Measurements from ENCODE around the gene FAM131A.

DNA sequence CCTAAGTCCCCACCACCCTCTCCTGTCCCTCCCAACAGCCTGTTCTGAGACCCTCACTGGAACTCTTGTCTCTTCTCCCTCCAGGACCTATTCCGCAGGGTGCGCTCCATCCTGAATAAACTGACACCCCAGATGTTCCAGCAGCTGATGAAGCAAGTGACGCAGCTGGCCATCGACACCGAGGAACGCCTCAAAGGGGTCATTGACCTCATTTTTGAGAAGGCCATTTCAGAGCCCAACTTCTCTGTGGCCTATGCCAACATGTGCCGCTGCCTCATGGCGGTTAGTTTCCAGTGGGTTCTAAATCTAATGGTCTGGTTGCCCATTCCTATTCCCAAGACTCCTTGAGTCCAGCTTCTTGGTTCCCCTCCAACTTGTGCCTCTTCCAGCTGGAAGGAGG lies 13.7 kb upstream of the FAM131A start:
- TF ChIP-seq SIN3A (IDR thresholded peaks at IDR 0.05; ENCODE audit: borderline replicate concordance, insufficient read depth, low read length) = no peak
- TF ChIP-seq POLR2AphosphoS5 (IDR thresholded peaks at IDR 0.05; ENCODE audit: low read depth, low read length) = no peak
- TF ChIP-seq, protein P1, sequence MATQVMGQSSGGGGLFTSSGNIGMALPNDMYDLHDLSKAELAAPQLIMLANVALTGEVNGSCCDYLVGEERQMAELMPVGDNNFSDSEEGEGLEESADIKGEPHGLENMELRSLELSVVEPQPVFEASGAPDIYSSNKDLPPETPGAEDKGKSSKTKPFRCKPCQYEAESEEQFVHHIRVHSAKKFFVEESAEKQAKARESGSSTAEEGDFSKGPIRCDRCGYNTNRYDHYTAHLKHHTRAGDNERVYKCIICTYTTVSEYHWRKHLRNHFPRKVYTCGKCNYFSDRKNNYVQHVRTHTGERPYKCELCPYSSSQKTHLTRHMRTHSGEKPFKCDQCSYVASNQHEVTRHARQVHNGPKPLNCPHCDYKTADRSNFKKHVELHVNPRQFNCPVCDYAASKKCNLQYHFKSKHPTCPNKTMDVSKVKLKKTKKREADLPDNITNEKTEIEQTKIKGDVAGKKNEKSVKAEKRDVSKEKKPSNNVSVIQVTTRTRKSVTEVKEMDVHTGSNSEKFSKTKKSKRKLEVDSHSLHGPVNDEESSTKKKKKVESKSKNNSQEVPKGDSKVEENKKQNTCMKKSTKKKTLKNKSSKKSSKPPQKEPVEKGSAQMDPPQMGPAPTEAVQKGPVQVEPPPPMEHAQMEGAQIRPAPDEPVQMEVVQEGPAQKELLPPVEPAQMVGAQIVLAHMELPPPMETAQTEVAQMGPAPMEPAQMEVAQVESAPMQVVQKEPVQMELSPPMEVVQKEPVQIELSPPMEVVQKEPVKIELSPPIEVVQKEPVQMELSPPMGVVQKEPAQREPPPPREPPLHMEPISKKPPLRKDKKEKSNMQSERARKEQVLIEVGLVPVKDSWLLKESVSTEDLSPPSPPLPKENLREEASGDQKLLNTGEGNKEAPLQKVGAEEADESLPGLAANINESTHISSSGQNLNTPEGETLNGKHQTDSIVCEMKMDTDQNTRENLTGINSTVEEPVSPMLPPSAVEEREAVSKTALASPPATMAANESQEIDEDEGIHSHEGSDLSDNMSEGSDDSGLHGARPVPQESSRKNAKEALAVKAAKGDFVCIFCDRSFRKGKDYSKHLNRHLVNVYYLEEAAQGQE (IDR thresholded peaks at IDR 0.05; ENCODE audit: insufficient read depth in 1 of 2, low read depth in 2 of 2, low read length in 2 of 2) = no peak
- no peak for TF ChIP-seq TAF1 (IDR thresholded peaks at IDR 0.05; ENCODE audit: borderline replicate concordance, insufficient read depth, low read length)
